ENCODE data around the gene SDHA.
"Not testable (repeated sequence)": the region's sequence is repeated elsewhere in the genome, so short reads cannot be mapped to it uniquely, and the experiment has no call there.

SDHA gene

GRCh38 chr5:264338-264737 lies 46.2 kb downstream of the SDHA start:
- no peak for DNase-seq

DNA sequence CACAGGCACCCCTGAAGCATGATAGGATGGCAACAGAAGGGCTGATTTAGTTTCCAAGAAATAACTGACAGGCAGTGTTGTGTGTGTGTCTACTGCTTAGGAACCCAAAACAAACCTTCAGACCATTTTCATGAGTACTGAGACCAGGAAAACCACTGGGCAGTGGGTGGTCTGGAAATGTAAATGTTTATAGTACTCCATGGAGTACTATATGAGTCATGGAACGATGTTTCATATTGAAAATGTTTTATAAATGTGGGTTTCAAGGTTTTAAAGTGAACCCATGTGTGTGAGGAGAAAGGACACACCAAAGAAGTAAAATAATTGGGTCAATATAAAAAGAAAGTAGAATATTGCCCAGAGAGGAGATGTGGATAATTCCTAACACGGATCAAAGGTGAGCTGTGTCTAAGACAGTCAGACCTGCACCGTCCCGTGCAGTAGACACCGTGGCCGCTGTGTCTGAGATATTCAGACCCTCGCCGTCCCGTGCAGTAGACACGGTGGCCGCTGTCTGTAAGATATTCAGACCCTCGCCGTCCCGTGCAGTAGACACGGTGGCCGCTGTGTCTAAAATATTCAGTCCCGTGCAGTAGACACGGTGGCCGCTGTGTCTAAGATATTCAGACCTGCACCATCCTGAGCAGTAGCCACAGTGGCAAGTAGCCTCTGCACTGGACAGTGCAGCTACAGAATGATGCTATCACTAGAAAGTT lies 48.3 kb downstream of the SDHA start:
- DNase-seq, result not testable (repeated sequence)

DNA sequence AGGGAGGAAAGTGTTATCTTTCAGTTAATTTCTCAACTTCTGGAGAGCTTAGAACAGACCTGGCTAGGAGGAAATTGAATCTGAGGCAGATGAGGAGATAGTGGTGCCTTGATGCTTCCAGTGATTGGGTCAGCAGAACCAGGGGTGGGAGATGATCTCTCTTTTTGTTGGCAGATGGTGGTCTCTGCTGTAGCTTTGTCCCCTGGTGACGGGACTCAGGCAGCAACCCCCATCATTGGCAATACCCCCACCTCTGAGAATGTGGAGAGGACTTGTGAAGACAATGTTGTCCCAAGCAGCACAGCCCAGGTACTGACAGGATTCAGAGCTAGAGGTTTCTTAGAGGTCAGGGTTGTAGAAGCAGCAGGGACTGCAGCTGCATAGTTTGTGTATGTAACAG lies 49.6 kb downstream of the SDHA start:
- DNase-seq, result no peak

- no peak for DNase-seq
Observed at GRCh38 chr5:270340-270739, 52.2 kb downstream of the SDHA start.

- not testable (repeated sequence) for DNase-seq
Observed at GRCh38 chr5:271828-272167, 53.7 kb downstream of the SDHA start.

DNA sequence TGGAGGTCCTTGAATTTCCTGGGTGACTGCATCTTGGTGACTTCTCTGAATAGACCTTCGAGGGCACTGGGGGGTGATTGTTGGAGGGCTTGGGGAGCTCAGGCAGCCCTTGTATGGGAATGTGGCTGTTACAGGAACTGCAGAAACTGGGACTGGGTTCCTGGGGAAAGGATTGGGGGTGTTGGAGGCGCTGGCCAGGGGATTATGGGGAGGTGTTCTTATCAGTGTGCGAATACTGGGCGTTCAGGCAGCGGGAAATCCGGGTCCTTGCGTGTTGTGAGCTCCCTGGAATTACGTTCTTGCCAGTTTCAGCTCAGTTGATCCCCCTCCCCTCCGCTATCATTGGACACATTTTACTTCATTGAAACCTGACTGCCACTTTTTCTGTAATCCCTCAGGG lies 55.0 kb downstream of the SDHA start:
- DNase-seq, result not testable (repeated sequence)

DNA sequence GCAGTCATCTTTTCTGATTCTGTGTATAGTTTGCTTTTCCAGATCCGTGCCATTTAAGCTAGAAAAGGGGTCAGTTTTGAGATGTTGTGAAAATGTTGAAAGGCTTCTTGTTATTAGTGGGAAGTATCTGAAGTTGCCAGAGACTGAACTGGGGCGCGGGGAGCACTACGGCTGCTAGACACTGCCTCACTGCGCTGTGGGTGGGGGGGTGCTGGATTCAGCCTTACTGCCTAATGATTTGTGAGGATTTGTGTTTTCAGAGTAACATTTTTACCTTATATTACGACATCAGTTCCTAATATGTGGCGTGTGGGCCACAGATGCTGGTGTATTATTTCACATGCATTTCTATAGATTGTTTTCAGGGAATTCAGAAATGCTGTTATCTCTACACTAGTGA lies 55.4 kb downstream of the SDHA start:
- not testable (repeated sequence) for DNase-seq

GRCh38 chr5:274346-274745 lies 56.2 kb downstream of the SDHA start:
- DNase-seq, result not testable (repeated sequence)

- DNase-seq, result no peak
Observed at GRCh38 chr5:278646-279045, 60.5 kb downstream of the SDHA start.

GRCh38 chr5:279051-279665 lies 61.0 kb downstream of the SDHA start:
- not testable (repeated sequence) for DNase-seq

DNA sequence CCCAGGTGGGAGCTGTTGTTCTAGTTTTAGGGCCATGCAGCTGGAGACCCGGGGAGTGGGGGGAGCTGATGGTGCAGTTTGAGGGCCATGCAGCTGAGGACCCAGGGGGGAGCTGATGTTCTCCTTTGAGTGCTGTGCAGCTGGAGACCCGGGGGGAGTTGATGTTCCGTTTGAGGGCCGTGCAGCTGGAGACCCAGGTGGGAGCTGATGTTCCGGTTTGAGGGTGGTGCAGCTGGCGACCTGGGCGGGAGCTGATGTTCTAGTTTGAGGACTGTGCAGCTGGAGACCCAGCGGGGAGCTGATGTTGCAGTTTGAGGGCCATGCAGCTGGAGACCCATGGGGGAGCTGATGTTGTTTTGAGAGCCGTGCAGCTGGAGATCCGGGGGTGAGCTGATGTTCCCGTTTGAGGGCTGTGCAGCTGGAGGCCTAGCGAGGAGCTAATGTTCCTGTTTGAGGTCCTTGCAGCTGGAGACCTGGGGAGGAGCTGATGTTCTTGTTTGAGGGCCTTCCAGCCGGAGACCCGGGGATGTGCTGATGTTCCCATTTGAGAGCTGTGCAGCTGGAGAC lies 68.0 kb downstream of the SDHA start:
- no peak for DNase-seq

- DNase-seq, result not testable (repeated sequence)
Observed at GRCh38 chr5:290200-290599, 72.1 kb downstream of the SDHA start.

DNA sequence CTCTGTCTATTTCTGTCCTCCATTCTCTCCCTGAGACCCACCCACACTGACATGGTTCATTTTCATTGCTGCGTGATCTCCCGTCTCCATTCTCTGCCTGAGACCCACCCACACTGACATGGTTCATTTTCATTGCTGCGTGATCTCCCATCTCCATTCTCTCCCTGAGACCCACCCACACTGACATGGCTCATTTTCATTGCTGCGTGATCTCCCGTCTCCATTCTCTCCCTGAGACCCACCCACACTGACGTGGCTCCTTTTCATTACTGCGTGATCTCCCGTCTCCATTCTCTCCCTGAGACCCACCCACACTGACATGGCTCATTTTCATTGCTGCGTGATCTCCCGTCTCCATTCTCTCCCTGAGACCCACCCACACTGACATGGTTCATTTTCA lies 73.2 kb downstream of the SDHA start:
- DNase-seq, result not testable (repeated sequence)

DNA sequence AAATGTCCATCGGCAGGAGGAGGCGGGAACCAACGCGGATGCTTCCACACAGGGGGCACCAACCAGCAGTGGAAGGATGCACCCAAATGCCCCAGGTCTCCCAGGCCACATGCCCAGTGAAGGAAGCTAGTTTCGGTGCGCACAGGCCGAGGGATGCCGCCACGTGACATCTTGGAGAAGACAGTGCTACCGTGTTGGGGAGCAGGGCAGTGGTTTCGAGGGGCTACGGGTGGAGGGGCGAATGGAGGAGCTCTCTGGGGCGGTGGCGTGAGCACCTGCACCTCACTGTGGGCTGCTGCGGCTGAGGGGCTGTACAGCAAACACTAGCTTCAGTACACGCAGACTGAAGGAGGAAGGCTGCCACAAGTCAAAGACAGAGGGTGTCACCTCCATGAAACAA lies 76.7 kb downstream of the SDHA start:
- DNase-seq, result not testable (repeated sequence)

DNA sequence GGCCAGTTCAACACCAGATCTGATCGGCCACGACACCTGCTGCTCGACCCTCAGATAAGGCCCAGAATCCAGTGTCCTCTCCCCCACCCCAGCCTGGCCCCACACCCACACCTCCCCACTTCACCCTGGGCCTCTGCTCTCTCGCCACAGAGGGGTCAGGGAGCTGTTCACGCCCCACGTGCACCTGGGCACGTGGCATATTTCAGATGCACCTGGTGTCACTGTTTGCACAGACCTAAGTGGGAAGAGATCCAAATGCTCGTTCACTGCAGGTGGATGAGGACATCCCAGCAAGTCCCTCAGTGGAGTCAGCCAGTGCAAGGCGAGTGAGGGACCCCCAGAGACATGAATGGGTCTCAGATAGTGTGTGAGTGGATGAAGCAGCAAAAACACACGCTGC lies 78.1 kb downstream of the SDHA start:
- DNase-seq, result not testable (repeated sequence)

DNA sequence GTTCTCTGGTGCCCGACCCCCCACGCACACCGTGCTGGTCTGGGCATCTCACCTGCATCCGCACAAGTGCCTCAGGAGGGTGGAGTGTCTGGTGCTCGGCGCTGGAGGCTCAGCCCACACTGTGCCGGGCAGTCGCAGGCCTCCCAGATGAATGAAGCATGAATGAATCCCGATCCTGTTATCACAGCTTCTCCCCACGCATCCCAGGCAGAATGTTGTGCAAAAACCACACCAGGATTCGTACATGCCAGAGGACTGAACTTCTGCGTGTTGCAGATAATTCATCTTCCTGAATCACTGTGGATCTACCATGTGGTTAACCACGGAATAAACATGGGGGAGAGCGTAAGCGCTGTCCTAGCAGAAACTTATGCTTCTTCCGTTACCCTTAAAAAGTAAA lies 78.8 kb downstream of the SDHA start:
- DNase-seq, result peak; percentile 59

DNA sequence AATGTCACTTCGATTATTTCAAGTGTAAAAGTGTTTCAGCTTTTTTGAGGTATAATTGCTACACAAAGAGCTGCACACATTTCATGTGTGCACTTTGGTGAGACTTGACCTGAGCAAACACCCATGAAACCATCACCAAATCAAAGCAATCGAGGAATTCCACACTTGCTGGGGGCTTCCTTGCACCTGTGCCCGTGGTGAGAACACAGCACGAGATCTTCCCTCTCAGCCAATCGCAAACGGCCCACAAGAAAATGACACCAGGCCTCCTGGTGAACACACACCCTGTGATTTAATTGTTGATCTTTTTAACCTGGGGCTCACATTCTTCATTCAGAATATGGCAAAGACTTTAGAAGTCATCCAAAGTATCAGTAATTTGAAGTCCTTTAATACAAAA lies 79.3 kb downstream of the SDHA start:
- not testable (repeated sequence) for DNase-seq

DNA sequence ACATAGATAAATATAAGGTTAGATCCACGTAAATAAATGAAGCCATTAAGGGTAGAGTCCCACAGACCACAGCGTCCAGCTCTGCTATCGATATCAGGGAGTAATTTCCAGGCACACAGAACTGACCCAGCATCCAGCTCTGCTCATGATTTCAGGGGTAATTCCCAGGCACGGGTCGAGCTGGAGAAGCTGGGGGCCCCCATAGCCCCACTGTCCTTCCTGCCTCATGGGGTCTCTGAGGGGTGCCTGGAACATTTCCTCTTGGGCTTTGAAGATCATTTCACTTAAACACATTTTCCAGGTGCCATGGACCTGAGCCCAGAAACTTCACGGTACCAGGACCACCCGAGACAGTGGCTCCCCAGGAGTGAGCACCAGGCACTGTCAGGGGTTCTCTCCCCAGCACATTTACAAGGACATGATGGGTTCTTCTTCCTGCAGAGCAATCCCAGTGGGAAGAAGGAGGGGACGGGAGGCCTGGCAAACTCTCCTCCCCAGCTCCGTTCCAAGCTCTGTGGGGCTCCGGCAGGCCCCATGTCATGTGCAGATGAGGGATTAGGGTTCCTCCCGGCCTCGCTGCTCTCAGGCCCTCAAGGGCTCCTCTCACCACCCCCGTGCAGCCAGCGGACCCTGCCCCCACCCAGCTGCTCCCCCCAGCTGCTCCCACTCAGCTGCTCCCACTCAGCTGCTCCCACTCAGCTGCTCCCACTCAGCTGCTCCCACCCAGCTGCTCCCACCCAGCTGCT lies 80.0 kb downstream of the SDHA start:
- DNase-seq, result not testable (repeated sequence)

DNA sequence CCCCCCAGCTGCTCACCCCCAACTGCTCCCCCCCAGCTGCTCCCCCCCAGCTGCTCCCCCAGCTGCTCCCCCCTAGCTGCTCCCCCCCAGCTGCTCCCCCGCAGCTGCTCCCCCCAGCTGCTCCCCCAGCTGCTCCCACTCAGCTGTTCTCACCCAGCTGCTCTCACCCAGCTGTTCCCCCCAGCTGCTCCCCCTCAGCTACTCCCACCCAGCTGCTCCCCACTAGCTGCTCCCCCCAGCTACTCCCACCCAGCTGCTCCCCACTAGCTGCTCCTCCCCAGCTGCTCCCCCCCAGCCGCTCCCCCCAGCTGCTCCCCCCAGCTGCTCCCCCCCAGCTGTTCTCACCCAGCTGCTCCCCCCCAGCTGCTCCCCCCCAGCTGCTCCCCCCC lies 80.6 kb downstream of the SDHA start:
- no peak for DNase-seq

DNA sequence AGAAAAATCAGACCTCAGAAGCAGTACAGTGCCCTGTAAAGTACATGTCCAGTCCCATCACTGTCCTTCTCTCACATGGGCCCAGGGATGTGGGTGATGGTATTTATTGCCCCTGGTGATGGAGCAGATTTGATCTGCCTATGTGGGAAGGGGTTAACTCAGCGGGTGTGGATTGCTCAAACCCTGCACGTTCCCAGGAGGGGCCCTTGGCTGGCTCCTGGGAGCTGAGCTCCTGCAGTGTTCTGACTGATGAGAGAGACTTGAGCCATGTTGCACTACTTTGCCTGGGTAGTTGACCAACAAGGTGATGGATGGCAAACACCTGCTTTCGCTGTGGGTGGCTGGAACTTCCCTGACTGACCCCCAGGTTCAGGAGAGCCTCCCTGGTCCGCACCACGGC lies 81.8 kb downstream of the SDHA start:
- DNase-seq, result not testable (repeated sequence)

GRCh38 chr5:300691-301435 lies 82.7 kb downstream of the SDHA start:
- not testable (repeated sequence) for DNase-seq

DNA sequence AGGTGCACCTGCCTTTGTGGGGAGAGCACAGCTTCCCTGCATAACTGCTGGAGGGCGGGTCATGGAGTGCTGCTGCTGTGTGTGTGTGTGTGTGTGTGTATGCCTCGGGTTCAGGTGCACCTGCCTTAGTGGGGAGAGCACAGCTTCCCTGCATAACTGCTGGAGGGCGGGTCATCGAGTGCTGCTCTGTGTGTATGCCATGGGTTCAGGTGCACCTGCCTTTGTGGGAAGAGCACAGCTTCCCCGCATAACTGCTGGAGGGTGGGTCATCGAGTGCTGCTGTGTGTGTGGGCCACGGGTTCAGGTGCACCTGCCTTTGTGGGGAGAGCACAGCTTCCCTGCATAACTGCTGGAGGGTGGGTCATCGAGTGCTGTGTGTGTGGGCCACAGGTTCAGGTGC lies 84.3 kb downstream of the SDHA start:
- DNase-seq, result not testable (repeated sequence)

- no peak for DNase-seq
Observed at GRCh38 chr5:302966-303365, 84.8 kb downstream of the SDHA start.
